Transverse colon (tissue), 3 donors: ENCODE results near the gene GRXCR2.

Experiments
- POLR2A ChIP-seq: fragments of 450-650 bp; IDR thresholded peaks from one replicate; pipeline ENCODE4 v1.6.1; 2016; ENCODE audit warnings: antibody characterized with exemption, mild to moderate bottlenecking, moderate library complexity
- TF ChIP-seq, protein P1 (sequence below), 5 experiments: fragments of 200-600 bp in 3 of 5; fragments of 450-650 bp in 2 of 5; sonication (generic) in 3 of 5; IDR thresholded peaks; 1 replicate in 2 of 5; 2 replicates in 3 of 5; pipeline ENCODE4 v1.5.1; 2016 to 2017; ENCODE audit warnings: antibody characterized with exemption in 5 of 5, inconsistent platforms in 3 of 5, mild to moderate bottlenecking in 2 of 5, moderate library complexity in 1 of 5

DNA sequence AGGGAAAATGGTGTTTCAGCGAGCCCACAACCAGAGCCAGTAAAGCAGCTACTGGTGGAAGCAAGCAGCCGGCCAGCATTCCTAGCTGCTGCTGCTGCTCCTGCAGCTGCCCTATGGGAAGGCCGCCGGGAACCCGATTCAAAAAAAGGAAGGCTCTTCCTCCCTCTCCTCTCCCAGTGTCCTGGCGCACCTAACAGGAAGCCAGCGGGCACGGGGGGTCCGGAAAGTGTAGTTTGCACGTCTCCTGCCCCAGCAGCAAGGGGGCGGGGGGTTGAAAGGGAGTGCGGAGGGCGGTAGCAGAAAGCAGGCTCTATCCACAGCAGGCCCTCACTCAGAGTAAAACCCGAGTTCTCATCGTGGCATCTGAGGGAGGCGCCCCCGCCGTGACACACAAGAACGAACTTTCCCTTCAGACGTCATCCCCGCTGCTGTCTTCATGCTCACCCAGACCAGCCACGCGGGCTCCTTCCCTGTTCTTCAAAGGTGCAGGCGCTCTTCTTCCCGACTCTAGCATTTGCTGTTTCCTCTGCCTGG is 16.5 kb downstream of the GRXCR2 start:
- TF ChIP-seq, protein P1, sequence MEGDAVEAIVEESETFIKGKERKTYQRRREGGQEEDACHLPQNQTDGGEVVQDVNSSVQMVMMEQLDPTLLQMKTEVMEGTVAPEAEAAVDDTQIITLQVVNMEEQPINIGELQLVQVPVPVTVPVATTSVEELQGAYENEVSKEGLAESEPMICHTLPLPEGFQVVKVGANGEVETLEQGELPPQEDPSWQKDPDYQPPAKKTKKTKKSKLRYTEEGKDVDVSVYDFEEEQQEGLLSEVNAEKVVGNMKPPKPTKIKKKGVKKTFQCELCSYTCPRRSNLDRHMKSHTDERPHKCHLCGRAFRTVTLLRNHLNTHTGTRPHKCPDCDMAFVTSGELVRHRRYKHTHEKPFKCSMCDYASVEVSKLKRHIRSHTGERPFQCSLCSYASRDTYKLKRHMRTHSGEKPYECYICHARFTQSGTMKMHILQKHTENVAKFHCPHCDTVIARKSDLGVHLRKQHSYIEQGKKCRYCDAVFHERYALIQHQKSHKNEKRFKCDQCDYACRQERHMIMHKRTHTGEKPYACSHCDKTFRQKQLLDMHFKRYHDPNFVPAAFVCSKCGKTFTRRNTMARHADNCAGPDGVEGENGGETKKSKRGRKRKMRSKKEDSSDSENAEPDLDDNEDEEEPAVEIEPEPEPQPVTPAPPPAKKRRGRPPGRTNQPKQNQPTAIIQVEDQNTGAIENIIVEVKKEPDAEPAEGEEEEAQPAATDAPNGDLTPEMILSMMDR (IDR thresholded peaks at IDR 0.05) = no peak
- TF ChIP-seq POLR2A = no peak
